Uterus (tissue), 2 donors: Measurements from ENCODE around the gene BCAS3.

Experiments
- POLR2A ChIP-seq, 2 donors: fragments of 450-650 bp; IDR thresholded peaks; one replicate each; pipeline ENCODE4 v1.6.1; 2016; ENCODE audit warnings: antibody characterized with exemption in 2 of 2, mild to moderate bottlenecking in 1 of 2, moderate library complexity in 1 of 2
- TF ChIP-seq, protein P1 (sequence below), 4 experiments: fragments of 200-600 bp in 2 of 4; fragments of 450-650 bp in 2 of 4; sonication (generic) in 2 of 4; IDR thresholded peaks; one replicate each; pipeline ENCODE4 v1.5.1; 2016 to 2019; ENCODE audit warnings: antibody characterized with exemption in 4 of 4, mild to moderate bottlenecking in 2 of 4, moderate library complexity in 1 of 4

DNA sequence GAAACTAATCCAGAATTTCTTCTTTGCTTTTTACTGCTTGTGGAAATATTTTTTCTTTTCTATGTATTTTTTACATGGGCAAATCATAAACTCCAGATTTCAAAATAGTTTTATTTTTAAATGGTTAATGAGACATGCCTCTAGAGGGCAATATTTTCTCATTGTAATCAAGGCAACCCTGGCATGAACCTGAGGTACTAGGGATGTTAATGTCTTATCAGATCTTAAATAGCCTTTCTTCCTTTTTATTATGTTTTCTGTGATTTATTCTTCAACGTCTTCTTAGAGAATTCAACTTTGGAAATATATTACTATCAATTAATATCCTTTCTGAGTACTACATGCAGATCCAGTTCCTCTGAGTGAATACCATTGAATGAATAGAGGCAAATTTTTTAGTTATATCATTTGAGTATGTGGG is 324.7 kb downstream of the BCAS3 start:
- TF ChIP-seq, protein P1, sequence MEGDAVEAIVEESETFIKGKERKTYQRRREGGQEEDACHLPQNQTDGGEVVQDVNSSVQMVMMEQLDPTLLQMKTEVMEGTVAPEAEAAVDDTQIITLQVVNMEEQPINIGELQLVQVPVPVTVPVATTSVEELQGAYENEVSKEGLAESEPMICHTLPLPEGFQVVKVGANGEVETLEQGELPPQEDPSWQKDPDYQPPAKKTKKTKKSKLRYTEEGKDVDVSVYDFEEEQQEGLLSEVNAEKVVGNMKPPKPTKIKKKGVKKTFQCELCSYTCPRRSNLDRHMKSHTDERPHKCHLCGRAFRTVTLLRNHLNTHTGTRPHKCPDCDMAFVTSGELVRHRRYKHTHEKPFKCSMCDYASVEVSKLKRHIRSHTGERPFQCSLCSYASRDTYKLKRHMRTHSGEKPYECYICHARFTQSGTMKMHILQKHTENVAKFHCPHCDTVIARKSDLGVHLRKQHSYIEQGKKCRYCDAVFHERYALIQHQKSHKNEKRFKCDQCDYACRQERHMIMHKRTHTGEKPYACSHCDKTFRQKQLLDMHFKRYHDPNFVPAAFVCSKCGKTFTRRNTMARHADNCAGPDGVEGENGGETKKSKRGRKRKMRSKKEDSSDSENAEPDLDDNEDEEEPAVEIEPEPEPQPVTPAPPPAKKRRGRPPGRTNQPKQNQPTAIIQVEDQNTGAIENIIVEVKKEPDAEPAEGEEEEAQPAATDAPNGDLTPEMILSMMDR (IDR thresholded peaks at IDR 0.05) = peak; percentile 37 to 54 (median 48)
- TF ChIP-seq POLR2A (IDR thresholded peaks at IDR 0.05) = no peak
